GM12892 (cell line): ENCODE results near the gene CXCL3.
"Not testable (repeated sequence)": the region's sequence is repeated elsewhere in the genome, so short reads cannot be mapped to it uniquely, and the experiment has no call there.

Source experiments
- POLR2A ChIP-seq: IDR thresholded peaks from 2 replicates; pipeline ENCODE4 v1.6.1; 2011; ENCODE audit warnings: low read depth, low read length, control low read depth
- POLR2AphosphoS5 ChIP-seq: IDR thresholded peaks from 2 replicates; pipeline ENCODE4 v1.6.1; 2011; ENCODE audit warnings: low read depth, low read length, control low read depth
- TAF1 ChIP-seq: IDR thresholded peaks from 2 replicates; pipeline ENCODE4 v1.6.1; 2011; ENCODE audit warnings: low read depth, mild to moderate bottlenecking, control low read depth, low read length, borderline replicate concordance

- not testable (repeated sequence) for TF ChIP-seq POLR2A, TAF1, POLR2AphosphoS5
Observed at GRCh38 chr4:74079024-74079423, 40.5 kb upstream of the CXCL3 start.
